Ishikawa (cell line): Measurements from ENCODE around the gene IZUMO1.

Source experiments
- CEBPB ChIP-seq: IDR thresholded peaks from 2 replicates; pipeline ENCODE4 v1.6.1; 2012
- EGR1 ChIP-seq: IDR thresholded peaks from 2 replicates; pipeline ENCODE4 v1.6.1; 2012
- EP300 ChIP-seq: IDR thresholded peaks from 2 replicates; pipeline ENCODE4 v1.6.1; 2012; ENCODE audit warnings: borderline replicate concordance
- FOXM1 ChIP-seq: IDR thresholded peaks from 2 replicates; pipeline ENCODE4 v1.6.1; 2012; ENCODE audit warnings: low read depth, borderline replicate concordance
- RAD21 ChIP-seq: IDR thresholded peaks from 2 replicates; pipeline ENCODE4 v1.6.1; 2012; ENCODE audit warnings: low read depth
- TAF1 ChIP-seq: IDR thresholded peaks from 2 replicates; pipeline ENCODE4 v1.6.1; 2012; ENCODE audit warnings: low read depth, mild to moderate bottlenecking
- TCF12 ChIP-seq: IDR thresholded peaks from 2 replicates; pipeline ENCODE4 v1.6.1; 2012; ENCODE audit warnings: low read depth
- TEAD4 ChIP-seq: IDR thresholded peaks from 2 replicates; pipeline ENCODE4 v1.6.1; 2012
- YY1 ChIP-seq: IDR thresholded peaks from 2 replicates; pipeline ENCODE4 v1.6.1; 2012; ENCODE audit warnings: low read depth
- TF ChIP-seq, protein P1 (sequence below): IDR thresholded peaks from 2 replicates; pipeline ENCODE4 v1.6.1; 2012; ENCODE audit warnings: low read depth, mild to moderate bottlenecking
- TF ChIP-seq, protein P2 (sequence below): IDR thresholded peaks from 2 replicates; pipeline ENCODE4 v1.6.1; 2012

DNA sequence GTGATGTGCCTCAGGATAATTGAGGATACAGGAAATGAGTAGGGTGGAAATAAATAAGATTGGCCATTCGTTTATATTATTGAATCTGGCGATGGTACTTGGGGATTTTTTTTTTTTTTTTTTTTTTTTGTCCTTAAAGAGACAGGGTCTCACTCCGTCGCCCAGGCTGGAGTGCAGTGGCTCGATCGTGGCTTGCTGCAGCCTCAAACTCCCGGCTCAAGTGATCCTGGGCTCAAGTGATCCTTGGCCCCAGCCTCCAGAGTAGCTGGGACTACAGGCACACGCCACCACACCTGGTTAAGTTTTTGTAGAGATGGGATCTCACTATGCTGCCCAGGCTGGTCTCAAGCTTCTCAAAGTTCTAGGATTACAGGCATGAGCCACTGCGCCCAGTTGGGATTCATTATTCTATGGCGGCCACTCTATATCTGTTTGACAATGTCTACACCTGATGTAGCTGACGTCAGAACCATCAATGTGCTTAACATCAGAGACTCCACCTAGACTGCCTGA is 24.5 kb downstream of the IZUMO1 start:
- TF ChIP-seq TAF1 (no peak), RAD21 (no peak), FOXM1 (no peak), CEBPB (no peak), TCF12 (no peak), EGR1 (no peak), EP300 (no peak), YY1 (no peak), TEAD4 (no peak)
- TF ChIP-seq, protein P1, sequence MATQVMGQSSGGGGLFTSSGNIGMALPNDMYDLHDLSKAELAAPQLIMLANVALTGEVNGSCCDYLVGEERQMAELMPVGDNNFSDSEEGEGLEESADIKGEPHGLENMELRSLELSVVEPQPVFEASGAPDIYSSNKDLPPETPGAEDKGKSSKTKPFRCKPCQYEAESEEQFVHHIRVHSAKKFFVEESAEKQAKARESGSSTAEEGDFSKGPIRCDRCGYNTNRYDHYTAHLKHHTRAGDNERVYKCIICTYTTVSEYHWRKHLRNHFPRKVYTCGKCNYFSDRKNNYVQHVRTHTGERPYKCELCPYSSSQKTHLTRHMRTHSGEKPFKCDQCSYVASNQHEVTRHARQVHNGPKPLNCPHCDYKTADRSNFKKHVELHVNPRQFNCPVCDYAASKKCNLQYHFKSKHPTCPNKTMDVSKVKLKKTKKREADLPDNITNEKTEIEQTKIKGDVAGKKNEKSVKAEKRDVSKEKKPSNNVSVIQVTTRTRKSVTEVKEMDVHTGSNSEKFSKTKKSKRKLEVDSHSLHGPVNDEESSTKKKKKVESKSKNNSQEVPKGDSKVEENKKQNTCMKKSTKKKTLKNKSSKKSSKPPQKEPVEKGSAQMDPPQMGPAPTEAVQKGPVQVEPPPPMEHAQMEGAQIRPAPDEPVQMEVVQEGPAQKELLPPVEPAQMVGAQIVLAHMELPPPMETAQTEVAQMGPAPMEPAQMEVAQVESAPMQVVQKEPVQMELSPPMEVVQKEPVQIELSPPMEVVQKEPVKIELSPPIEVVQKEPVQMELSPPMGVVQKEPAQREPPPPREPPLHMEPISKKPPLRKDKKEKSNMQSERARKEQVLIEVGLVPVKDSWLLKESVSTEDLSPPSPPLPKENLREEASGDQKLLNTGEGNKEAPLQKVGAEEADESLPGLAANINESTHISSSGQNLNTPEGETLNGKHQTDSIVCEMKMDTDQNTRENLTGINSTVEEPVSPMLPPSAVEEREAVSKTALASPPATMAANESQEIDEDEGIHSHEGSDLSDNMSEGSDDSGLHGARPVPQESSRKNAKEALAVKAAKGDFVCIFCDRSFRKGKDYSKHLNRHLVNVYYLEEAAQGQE, result no peak
- TF ChIP-seq, protein P2, sequence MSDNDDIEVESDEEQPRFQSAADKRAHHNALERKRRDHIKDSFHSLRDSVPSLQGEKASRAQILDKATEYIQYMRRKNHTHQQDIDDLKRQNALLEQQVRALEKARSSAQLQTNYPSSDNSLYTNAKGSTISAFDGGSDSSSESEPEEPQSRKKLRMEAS, result no peak
